GM12875 (cell line): ENCODE data around the gene GMNC.

Source experiments
- H3K4me3 ChIP-seq: one replicate; pipeline ENCODE4 v1.5.1; 2011; ENCODE audit warnings: low read depth, low read length, control low read depth
- TF ChIP-seq, protein P1 (sequence below): IDR thresholded peaks from 2 replicates; pipeline ENCODE4 v1.5.1; 2011; ENCODE audit warnings: low read depth, mild to moderate bottlenecking, control low read depth, inconsistent platforms, low read length, moderate library complexity, borderline replicate concordance; ENCODE audit not compliant: insufficient read depth

Gene GMNC, protein sequence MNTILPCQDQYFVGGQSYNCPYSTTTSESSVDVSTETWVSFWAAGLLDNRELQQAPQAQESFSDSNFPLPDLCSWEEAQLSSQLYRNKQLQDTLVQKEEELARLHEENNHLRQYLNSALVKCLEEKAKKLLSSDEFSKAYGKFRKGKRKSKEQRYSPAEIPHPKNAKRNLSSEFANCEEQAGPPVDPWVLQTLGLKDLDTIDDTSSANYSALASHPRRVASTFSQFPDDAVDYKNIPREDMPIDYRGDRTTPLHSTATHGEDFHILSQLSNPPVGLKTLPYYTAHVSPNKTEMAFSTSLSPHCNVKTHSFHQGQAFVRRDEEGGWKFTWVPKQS

DNA sequence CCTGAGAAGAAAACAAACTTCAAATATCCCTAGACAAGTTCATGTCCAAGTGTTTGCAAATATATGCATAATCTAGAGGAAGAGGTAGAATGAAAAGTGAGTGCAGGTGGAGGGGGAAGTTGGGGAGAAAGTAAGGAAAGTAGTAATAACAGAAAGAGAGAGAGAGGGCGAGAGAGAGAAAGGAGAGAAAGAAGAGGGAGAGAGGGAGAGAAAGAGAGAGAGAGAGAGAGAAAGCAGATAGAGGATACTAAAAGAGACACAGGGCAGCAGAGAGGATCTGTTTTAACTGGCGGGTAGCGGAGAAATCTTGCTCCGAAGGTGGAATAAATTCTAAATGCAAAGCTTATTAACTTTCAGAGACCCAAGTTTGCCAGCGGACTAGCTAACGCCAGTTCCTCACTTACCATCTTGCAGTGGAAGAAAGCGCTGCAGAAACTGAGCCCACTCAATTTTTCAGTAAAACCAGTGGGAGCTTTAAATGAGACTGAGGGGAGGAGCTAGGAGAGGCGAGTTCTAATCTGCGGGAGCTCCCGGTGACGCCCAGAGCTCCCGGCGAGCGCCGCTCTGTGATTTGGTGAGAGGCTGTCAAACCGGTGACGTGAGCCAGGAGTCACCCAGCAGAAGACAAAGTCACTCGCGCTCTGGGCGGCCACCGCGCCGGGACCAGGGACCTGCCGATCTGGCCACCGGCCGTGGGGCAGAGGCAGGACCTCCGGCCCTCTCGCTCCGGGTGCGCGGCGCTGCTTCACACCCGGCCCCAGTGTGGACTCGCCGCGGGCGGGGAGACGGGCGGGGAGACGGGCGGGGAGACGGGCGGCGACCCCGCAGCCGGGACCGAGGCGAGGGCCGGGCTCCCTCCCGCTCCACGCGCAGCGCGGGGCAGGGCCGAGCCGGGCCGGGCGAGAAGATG, at the start of gene GMNC:
TSS of gene GMNC (minus strand) at position 486 of the 910 bp plus-strand sequence. CDS start at position 407, 79 bp downstream.
- peak within 1 kb of the TSS; percentile 31 for H3K4me3 ChIP-seq

DNA sequence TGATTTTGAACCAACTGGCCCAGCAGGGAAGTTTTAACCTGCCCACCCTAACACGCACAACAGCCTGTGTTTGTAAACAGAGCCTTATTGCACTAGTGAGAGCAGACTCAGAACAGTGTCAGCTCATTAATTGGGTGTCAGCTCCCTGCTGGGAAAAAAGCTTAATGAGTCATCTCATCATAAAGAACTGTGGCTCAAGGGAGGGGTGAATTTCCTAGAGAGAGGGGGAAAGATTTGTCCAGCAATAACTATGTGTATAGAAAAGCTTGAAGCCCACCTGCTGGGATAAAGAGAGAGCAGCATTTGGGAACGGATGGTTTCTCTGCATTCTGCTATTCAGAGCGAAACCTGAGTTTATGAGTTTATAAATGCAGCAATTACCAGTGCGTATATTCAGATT, 48.9 kb upstream of the GMNC start:
- TF ChIP-seq, protein P1, sequence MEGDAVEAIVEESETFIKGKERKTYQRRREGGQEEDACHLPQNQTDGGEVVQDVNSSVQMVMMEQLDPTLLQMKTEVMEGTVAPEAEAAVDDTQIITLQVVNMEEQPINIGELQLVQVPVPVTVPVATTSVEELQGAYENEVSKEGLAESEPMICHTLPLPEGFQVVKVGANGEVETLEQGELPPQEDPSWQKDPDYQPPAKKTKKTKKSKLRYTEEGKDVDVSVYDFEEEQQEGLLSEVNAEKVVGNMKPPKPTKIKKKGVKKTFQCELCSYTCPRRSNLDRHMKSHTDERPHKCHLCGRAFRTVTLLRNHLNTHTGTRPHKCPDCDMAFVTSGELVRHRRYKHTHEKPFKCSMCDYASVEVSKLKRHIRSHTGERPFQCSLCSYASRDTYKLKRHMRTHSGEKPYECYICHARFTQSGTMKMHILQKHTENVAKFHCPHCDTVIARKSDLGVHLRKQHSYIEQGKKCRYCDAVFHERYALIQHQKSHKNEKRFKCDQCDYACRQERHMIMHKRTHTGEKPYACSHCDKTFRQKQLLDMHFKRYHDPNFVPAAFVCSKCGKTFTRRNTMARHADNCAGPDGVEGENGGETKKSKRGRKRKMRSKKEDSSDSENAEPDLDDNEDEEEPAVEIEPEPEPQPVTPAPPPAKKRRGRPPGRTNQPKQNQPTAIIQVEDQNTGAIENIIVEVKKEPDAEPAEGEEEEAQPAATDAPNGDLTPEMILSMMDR = no peak
- no peak overlapping the region for H3K4me3 ChIP-seq

More for the DNA sequence above, at the start of gene GMNC:
- TF ChIP-seq, protein P1 = no peak

DNA sequence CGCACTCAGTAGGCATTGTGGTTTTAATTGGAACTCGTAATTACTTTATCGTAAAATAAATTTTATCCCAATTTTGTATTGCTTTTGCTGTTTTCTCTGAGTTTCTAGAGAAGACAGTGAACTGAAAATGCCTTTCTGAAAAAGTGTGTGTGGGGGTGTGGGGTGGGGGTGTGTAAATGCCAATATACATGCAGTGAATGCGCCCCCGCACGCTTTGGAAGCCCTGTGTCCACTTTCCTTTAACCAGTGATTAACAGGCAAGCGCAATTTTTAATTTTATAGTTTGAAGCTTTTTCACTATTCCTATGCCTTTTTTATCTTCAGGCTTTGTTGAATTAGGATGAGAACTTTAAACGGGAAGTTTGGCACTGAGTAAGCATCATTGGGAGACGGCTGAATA, 47.4 kb upstream of the GMNC start:
- TF ChIP-seq, protein P1 = no peak
- H3K4me3 ChIP-seq = no peak overlapping the region

DNA sequence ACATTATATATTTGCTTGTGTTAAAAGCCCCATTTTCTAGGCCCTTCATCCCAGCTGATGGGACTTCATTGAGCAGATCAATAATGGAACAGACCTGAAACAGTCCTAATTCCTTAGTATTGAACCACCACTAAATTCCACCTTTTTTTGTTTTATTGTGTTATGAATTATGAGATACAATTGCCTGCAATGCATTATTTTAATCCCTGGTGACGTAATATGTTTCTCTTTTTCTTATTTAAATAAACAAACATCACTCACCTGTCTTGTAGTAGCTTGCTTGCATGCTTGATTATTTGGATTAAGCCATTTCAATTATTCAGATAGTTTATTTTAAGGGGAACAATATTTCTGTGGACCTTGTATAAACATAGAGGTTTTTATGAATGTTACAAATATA, 40.7 kb upstream of the GMNC start:
- TF ChIP-seq, protein P1 = no peak
- H3K4me3 ChIP-seq = no peak overlapping the region

DNA sequence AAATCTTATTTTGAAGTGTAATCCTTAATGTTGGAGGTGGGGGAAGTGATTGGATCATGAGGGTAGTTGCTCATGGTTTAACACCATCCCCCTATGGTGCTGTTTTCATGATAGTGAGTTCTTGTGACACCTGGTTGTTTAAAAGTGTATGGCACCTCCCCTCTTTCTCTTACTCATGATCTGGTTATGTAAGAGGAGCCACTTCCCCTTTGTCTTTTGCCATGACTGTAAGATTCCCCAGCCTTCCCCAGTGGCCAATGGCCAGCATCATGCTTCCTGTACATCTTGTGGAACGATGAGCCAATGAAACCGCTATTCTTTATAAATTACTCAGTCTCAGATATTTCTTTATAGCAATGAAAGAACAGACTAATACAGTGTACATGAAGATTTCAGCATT, 39.8 kb upstream of the GMNC start:
- TF ChIP-seq, protein P1 = no peak

DNA sequence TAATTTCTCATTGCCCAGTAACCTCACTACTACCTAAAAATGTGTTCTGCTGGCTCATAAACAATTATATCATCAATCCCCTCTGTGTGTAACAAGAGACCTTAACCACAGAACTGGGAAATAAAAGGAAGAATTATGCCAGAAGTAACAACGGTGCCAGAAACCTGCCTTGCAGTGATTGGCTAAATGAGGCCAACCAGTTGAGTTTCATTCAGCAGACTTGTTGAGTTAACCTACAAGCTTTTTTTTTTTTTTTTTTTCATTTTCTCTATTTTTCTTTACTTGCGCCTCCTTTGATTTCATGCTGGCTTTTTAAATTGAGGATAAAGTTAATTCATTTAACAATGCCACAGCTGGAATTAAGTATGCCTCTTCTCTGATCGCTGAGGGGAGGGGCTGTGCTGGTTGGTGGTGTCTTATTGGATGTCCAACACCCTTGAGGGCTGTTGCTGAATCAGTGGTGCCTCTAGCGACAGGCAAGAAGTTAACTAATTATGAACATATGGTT, 30.0 kb upstream of the GMNC start:
- no peak overlapping the region for H3K4me3 ChIP-seq
- TF ChIP-seq, protein P1 = no peak

More for the DNA sequence above, 39.8 kb upstream of the GMNC start:
- no peak overlapping the region for H3K4me3 ChIP-seq

DNA sequence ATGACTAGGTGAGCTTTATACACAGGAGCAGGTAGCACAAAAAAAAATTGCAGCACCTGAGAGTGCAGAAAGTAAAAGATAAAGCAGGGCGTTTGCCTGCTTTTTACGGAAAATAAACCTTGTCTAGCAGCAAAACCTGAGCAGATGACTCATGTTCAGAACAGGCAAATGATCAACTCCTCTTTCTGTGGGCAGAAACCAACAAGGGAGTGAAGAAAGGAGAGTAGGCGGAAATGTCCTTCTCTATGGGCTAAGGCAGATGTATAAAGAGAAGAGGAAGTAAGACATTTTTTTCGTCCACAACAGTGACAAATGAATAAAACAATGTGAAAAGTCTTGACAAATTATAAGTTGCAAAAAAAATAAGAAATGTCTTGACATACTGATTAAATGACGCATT, 24.5 kb upstream of the GMNC start:
- TF ChIP-seq, protein P1 = no peak
- H3K4me3 ChIP-seq = no peak overlapping the region
